Transverse colon (tissue), 4 donors: ENCODE data around the gene ETHE1. TPM values are rescaled to one million over a fixed set of nuclear protein-coding genes. Genes with fewer than 3 reads are reported as not detected.

Source experiments
- DNase-seq: peaks from one replicate; pipeline ENCODE4 v3.0.0-alpha.2; 2019
- H3K27ac ChIP-seq, 4 donors: fragments of 200-600 bp; sonication (generic); 2 replicates each; pipeline ENCODE4 v1.5.1; 2016 to 2018; ENCODE audit warnings: inconsistent platforms in 4 of 4
- H3K27me3 ChIP-seq: fragments of 200-600 bp; sonication (generic); 2 replicates; pipeline ENCODE4 v1.5.1; 2017; ENCODE audit warnings: inconsistent platforms
- H3K36me3 ChIP-seq, 4 donors: fragments of 200-600 bp; sonication (generic); 2 replicates each; pipeline ENCODE4 v1.5.1; 2017 to 2019; ENCODE audit warnings: inconsistent platforms in 4 of 4
- H3K4me1 ChIP-seq, 4 donors: fragments of 200-600 bp; sonication (generic); 2 replicates each; pipeline ENCODE4 v1.5.1; 2017 to 2020; ENCODE audit warnings: inconsistent platforms in 4 of 4
- H3K4me3 ChIP-seq, 4 donors: fragments of 200-600 bp; sonication (generic); 1 replicate in 1 of 4; 2 replicates in 3 of 4; pipeline versions ENCODE4 v1.5.1 to v1.6.1; 2017 to 2019; ENCODE audit warnings: inconsistent platforms in 4 of 4
- H3K9me3 ChIP-seq, 2 donors: fragments of 200-600 bp; sonication (generic); 2 replicates each; pipeline ENCODE4 v1.5.1; 2017 to 2019; ENCODE audit warnings: inconsistent platforms in 2 of 2
- EP300 ChIP-seq: sonication (generic); formaldehyde crosslinking; IDR thresholded peaks from one replicate; pipeline ENCODE4 v1.6.1; 2017; ENCODE audit warnings: antibody characterized with exemption, low read depth
- POLR2A ChIP-seq: fragments of 450-650 bp; IDR thresholded peaks from one replicate; pipeline ENCODE4 v1.6.1; 2016; ENCODE audit warnings: antibody characterized with exemption, mild to moderate bottlenecking, moderate library complexity
- POLR2AphosphoS5 ChIP-seq, 3 donors: sonication (generic); formaldehyde crosslinking; IDR thresholded peaks; one replicate each; pipeline ENCODE4 v1.6.1; 2016; ENCODE audit warnings: antibody characterized with exemption in 3 of 3
- WGBS, 2 donors: methylation state at CpG; one replicate each; pipeline ENCODE4 v1.1.5; 2018; ENCODE audit warnings: low coverage in 1 of 2; 5-methylcytosine and 5-hydroxymethylcytosine counted together
- in situ Hi-C, 4 donors: fragments of 200-750 bp; cut with MboI; loops; one replicate each; pipeline versions ENCODE4 v1.15.0 to v1.15.1; 2017; ENCODE audit warnings: low sequenced_read_pairs in 3 of 4, low pct_ligation_motif_present in 1 of 4, low pct_unique_long_range_greater_than_20kb in 1 of 4
- intact Hi-C: fragments of 100-400 bp; cut with DNase I; formaldehyde crosslinking; loops from one replicate; pipeline ENCODE4 v1.15.1; 2023; ENCODE audit warnings: low total_unique reads
- total RNA-seq, 4 donors: library from RNA; depleted of rRNA; stranded (reverse); fragments of >200 nt; gene quantifications; one replicate each; pipeline ENCODE4 v1.1.0, GENCODE V29; 2016
- TF ChIP-seq, protein P1 (sequence below), 5 experiments: fragments of 200-600 bp in 3 of 5; fragments of 450-650 bp in 2 of 5; sonication (generic) in 3 of 5; IDR thresholded peaks; 1 replicate in 2 of 5; 2 replicates in 3 of 5; pipeline ENCODE4 v1.5.1; 2016 to 2017; ENCODE audit warnings: antibody characterized with exemption in 5 of 5, inconsistent platforms in 3 of 5, mild to moderate bottlenecking in 2 of 5, moderate library complexity in 1 of 5

The ETHE1 gene
- total RNA-seq, 4 donors from 2014 or later: 438 to 667 (median 458) TPM

DNA sequence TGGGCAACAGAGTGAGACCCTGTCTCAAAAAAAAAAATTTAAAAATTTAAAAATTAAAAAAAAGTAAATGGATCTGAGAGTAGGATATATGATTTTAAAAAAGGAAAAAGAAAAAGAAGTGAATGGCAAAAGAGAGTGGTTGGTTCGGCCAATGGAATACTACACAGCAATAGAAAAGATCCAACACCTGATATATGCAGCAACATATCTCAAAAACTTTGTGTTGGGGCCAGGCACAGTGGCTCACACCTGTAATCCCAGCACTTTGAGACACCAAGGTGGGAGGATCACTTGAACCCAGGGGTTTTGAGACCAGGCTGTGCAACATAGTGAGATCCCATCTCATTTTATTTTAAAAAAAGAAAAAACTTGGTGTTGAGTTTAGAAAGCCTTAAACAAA, 60.2 kb downstream of the ETHE1 start:
- TF ChIP-seq, protein P1, sequence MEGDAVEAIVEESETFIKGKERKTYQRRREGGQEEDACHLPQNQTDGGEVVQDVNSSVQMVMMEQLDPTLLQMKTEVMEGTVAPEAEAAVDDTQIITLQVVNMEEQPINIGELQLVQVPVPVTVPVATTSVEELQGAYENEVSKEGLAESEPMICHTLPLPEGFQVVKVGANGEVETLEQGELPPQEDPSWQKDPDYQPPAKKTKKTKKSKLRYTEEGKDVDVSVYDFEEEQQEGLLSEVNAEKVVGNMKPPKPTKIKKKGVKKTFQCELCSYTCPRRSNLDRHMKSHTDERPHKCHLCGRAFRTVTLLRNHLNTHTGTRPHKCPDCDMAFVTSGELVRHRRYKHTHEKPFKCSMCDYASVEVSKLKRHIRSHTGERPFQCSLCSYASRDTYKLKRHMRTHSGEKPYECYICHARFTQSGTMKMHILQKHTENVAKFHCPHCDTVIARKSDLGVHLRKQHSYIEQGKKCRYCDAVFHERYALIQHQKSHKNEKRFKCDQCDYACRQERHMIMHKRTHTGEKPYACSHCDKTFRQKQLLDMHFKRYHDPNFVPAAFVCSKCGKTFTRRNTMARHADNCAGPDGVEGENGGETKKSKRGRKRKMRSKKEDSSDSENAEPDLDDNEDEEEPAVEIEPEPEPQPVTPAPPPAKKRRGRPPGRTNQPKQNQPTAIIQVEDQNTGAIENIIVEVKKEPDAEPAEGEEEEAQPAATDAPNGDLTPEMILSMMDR (IDR thresholded peaks at IDR 0.05): no peak
- TF ChIP-seq EP300: no peak
- TF ChIP-seq POLR2A: no peak
- no peak for TF ChIP-seq POLR2AphosphoS5 (IDR thresholded peaks at IDR 0.05)
- in situ Hi-C loops (no loop called here), intact Hi-C loops (no loop called here)
- no peak overlapping the region for H3K27ac ChIP-seq
- no peaks in the 10 kb centered on the region for H3K36me3 ChIP-seq
- H3K9me3 ChIP-seq: no peaks in the 10 kb centered on the region
- no peak for DNase-seq
- WGBS, 2 donors: 90 to 91% methylated on average over 1 of the region's 1 CpG
- no peaks in the 10 kb centered on the region for H3K27me3 ChIP-seq
- H3K4me3 ChIP-seq: no peak overlapping the region
- H3K4me1 ChIP-seq: peaks cover 3 to 37% (median 12%) of the 10 kb centered on the region in 4 donors

DNA sequence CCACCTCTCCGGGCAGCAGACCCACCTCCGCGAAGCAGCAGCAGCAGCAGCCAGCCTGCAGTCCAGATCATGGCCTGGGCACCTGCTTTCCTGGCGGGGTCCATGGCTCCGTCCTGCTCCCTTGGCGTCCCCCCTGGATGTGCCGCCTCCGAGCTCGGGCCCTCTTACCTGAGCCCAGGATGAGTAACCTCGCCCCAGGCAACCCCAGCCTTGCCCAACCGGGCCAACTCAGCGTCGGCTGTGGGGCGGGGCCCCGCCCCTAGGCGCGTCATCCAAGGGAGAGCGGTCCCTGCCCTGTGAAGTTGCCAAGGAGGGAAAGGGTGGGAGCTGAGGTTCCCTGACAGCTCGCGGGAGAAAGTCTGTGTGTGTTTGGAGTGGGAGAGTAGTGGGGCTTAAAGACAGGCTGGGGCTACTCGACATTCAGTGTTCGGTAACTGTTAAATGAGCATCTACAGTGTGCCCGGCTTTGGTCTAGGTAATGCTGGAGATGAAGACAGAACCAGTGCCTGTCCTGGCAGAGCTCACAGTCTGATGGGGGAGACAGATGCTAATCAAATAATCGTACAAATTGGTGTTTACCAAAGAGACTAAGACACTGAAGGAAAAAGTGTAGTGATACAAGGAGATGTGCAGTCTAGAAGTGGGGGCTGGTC, 61.4 kb downstream of the ETHE1 start, which contains the start of gene LYPD3:
LYPD3 (minus strand) TSS at position 141 of the 653 bp plus-strand sequence; CDS start at position 104, 37 bp downstream.
- H3K27me3 ChIP-seq: no peaks in the 10 kb centered on the region
- peak; percentile 64 for DNase-seq

DNA sequence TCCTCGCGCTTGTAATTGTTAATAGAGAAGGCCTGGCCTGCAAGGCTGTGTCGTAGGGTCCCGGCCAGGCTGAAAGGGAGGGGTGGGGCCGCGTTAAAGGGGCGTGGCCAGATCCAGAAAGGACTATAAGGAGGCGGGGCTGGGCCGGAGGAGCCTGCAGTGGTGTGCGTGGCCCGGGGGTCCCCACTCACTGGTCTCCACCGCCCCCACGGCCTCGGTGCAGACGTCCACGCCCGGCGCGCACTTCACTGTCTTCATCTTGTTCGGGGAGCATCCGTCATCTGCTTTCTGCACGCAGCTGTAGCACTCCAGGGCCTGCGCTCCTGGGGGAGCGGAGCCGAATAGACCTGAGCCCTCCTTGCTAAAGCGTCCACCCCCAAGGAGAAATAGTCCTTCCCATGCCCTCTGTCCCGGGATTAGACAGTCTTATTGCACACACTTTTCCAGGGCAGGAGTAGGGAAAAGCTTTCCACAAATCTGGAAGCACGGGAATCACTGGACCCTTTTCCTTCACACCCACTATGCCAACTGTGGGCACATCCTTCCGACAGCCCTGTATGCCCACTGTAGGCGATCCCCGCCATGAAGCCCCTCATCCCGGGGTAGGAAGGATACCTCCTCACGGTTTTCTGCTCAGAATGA, 62.7 kb downstream of the ETHE1 start:
- in situ Hi-C loops: no loop called here
- TF ChIP-seq, protein P1 (IDR thresholded peaks at IDR 0.05): no peak
- WGBS, 2 donors: 19% methylated on average over 24 of the region's 33 CpGs; no CpG with 5 or more reads in 1 of the 2 donors

More for the DNA sequence above, 61.4 kb downstream of the ETHE1 start, which contains the start of gene LYPD3:
- intact Hi-C loops (no loop called here), in situ Hi-C loops (no loop called here)
- Histone ChIP-seq H3K4me1 (peaks cover 3 to 37% (median 12%) of the 10 kb centered on the region in 4 donors), H3K4me3 (peak within 1 kb of the TSS in 2 of 4 donors; percentile 57 to 64), H3K27ac (peak within 1 kb of the TSS; percentile 80 to 88 (median 86)), H3K36me3 (no peaks in the 10 kb centered on the region), H3K9me3 (no peaks in the 10 kb centered on the region)
- TF ChIP-seq, protein P1 (IDR thresholded peaks at IDR 0.05): no peak
- no peak for TF ChIP-seq POLR2A
- no peak for TF ChIP-seq EP300
- TF ChIP-seq POLR2AphosphoS5 (IDR thresholded peaks at IDR 0.05): no peak
- WGBS, 2 donors: 0 to 39% methylated on average over 1 to 24 of the region's 24 CpGs

DNA sequence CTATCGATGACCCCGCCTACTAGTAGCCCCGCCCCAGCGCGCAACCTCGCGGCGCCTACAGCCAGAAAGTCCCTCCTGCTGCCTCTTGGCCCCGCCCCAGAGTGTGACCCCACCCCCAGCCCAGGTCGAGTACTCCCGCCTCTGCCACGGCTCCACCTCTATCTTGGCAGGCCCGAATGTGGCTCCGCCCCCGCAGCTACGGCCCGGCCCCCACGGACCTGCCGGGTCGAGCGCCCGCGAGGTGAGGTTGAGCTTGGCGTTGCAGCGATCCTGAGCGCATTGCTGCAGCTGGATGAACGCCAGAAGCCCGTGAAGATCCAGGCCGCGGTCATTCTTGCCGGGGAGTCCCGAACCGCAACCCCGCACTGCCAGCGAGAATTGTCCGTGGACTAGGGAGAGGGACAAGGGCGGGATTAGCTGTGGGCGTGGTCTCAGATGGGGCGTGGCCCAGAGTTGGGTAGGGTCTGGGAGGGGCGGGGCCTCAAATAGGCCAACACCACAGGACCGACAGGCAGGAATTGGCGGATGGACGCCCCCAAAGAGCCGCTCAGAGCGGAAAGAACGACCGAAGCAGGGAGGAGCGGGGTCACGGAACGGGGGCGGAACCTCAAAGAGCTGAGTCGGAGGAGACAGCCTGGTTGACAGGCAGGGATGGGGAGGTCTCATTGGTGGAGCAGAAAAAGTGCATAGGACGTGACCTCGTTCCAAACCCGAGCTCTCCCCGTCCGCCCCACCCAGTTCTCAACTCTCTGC, 63.4 kb downstream of the ETHE1 start:
- Histone ChIP-seq H3K27ac (peak overlapping the region; percentile 80 to 88 (median 86)), H3K4me1 (peaks cover 3 to 36% (median 12%) of the 10 kb centered on the region in 4 donors), H3K27me3 (no peaks in the 10 kb centered on the region), H3K9me3 (no peaks in the 10 kb centered on the region), H3K36me3 (no peaks in the 10 kb centered on the region), H3K4me3 (peak overlapping the region; percentile 30 to 64 (median 50))
- in situ Hi-C loops: no loop called here
- no peak for TF ChIP-seq EP300
- TF ChIP-seq, protein P1 (IDR thresholded peaks at IDR 0.05): no peak
- TF ChIP-seq POLR2AphosphoS5 (IDR thresholded peaks at IDR 0.05): peak in 2 of 3 donors; percentile 18 to 22
- peak; percentile 38 for TF ChIP-seq POLR2A
- 0% methylated on average over 39 of the region's 57 CpGs; no CpG with 5 or more reads in 1 of the 2 donors for WGBS, 2 donors
- intact Hi-C loops: no loop called here
- DNase-seq: peak; percentile 99

More for the DNA sequence above, 62.7 kb downstream of the ETHE1 start:
- Histone ChIP-seq H3K9me3 (no peaks in the 10 kb centered on the region), H3K27ac (peak overlapping the region; percentile 80 to 88 (median 86)), H3K27me3 (no peaks in the 10 kb centered on the region), H3K4me1 (peaks cover 3 to 37% (median 12%) of the 10 kb centered on the region in 4 donors), H3K36me3 (no peaks in the 10 kb centered on the region), H3K4me3 (peak overlapping the region; percentile 30 to 64 (median 50))
- intact Hi-C loops: no loop called here
- peak; percentile 81 for DNase-seq
